ENCODE data around the gene LTK.

DNA sequence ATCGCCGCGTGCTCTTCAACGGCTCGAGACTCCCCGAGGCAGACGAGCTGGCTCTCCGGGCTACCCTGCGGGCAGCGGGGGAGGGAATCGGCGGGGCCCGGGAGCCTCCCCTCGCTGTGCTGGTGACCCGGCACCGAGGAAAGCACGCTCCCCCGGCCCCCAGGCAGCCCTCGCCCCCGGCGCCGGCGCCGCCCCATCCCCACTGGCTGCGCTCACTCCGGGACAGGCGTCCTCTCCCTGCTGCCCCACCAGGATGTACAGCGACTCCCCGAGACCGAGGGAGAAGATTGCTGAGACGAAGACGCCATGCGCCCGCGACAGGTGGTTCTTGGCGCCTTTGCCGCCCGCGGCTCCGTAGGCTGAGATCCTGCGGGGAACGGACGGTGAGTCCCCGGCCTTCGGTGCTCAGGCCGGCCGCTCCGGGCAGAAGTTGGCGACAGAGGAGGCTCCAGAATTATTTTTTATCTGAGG is 1.7 kb downstream of the LTK start:
- TF ChIP-seq, protein P1, sequence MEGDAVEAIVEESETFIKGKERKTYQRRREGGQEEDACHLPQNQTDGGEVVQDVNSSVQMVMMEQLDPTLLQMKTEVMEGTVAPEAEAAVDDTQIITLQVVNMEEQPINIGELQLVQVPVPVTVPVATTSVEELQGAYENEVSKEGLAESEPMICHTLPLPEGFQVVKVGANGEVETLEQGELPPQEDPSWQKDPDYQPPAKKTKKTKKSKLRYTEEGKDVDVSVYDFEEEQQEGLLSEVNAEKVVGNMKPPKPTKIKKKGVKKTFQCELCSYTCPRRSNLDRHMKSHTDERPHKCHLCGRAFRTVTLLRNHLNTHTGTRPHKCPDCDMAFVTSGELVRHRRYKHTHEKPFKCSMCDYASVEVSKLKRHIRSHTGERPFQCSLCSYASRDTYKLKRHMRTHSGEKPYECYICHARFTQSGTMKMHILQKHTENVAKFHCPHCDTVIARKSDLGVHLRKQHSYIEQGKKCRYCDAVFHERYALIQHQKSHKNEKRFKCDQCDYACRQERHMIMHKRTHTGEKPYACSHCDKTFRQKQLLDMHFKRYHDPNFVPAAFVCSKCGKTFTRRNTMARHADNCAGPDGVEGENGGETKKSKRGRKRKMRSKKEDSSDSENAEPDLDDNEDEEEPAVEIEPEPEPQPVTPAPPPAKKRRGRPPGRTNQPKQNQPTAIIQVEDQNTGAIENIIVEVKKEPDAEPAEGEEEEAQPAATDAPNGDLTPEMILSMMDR (IDR thresholded peaks at IDR 0.05): no peak
- TF ChIP-seq POLR2AphosphoS5 (IDR thresholded peaks at IDR 0.05) (no peak), POLR2A (IDR thresholded peaks at IDR 0.05) (no peak), EP300 (IDR thresholded peaks at IDR 0.05) (no peak)

All from gastroesophageal sphincter (tissue), 3 donors.